WERI-Rb-1 (cell line): ENCODE data around the gene PTK6.

Experiments
- DNase-seq: peaks from one replicate; pipeline ENCODE4 v3.0.0-alpha.2; 2020
- H3K27ac ChIP-seq: fragments of 250-450 bp; sonication (Bioruptor Pico); 2 replicates; pipeline ENCODE4 v1.5.1; 2020; ENCODE audit warnings: mild to moderate bottlenecking, moderate library complexity
- H3K27me3 ChIP-seq: fragments of 250-450 bp; sonication (Bioruptor Pico); 2 replicates; pipeline ENCODE4 v1.5.1; 2021; ENCODE audit warnings: mild to moderate bottlenecking, low read depth, moderate library complexity; ENCODE audit not compliant: insufficient read depth, severe bottlenecking
- H3K36me3 ChIP-seq: fragments of 250-450 bp; sonication (Bioruptor Pico); 2 replicates; pipeline ENCODE4 v1.5.1; 2020; ENCODE audit warnings: mild to moderate bottlenecking, moderate library complexity
- H3K4me3 ChIP-seq: 2 replicates; pipeline ENCODE4 v1.5.1; 2011; ENCODE audit warnings: low read depth, mild to moderate bottlenecking, control low read depth, low read length
- H3K9me3 ChIP-seq: fragments of 250-450 bp; sonication (Bioruptor Pico); 2 replicates; pipeline ENCODE4 v1.5.1; 2021; ENCODE audit warnings: mild to moderate bottlenecking, moderate library complexity; ENCODE audit not compliant: severe bottlenecking
- TF ChIP-seq, protein P1 (sequence below): IDR thresholded peaks from 2 replicates; pipeline ENCODE4 v1.5.1; 2011; ENCODE audit warnings: low read depth, mild to moderate bottlenecking, control low read depth, inconsistent platforms, low read length

PTK6 gene

GRCh38 chr20:63500151-63500901, 36.9 kb downstream of the PTK6 start:
- DNase-seq = no peak
- H3K27me3 ChIP-seq = no peaks in the 10 kb centered on the region
- no peak overlapping the region for H3K27ac ChIP-seq
- H3K4me3 ChIP-seq = no peak overlapping the region
- peaks cover 19% of the 10 kb centered on the region for H3K36me3 ChIP-seq
- peaks cover 3% of the 10 kb centered on the region for H3K9me3 ChIP-seq
- TF ChIP-seq, protein P1, sequence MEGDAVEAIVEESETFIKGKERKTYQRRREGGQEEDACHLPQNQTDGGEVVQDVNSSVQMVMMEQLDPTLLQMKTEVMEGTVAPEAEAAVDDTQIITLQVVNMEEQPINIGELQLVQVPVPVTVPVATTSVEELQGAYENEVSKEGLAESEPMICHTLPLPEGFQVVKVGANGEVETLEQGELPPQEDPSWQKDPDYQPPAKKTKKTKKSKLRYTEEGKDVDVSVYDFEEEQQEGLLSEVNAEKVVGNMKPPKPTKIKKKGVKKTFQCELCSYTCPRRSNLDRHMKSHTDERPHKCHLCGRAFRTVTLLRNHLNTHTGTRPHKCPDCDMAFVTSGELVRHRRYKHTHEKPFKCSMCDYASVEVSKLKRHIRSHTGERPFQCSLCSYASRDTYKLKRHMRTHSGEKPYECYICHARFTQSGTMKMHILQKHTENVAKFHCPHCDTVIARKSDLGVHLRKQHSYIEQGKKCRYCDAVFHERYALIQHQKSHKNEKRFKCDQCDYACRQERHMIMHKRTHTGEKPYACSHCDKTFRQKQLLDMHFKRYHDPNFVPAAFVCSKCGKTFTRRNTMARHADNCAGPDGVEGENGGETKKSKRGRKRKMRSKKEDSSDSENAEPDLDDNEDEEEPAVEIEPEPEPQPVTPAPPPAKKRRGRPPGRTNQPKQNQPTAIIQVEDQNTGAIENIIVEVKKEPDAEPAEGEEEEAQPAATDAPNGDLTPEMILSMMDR = no peak

DNA sequence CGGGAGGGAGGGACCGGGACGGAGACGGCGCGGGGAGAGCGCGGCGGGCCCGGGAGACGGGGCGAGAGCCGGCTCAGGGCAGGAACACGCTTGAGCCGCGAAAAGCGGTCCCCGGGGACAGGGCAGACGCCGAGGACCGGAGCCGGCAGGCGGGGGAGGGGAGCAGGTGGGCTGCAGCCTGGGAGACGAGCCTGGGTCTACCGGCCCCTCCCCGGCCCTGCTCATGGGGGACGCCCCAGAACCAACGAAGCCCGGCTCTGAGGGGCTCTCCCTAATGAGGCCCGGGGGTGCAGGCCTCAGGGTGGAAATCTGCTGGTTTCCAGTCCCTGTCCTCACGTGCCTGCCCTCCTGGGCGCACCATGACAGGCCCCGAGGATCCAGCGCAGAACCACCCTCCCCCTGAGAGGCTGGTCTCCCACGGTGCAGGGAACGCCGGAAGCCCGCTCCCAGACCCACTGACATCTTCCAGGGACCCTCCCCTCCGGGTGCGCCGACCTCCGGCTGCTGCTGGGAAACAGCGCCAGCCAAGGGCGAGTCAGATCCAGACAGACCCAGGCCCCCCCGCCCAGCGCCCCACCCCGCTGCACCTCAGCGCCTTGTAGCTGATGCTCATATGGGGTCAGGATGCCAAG, 37.7 kb downstream of the PTK6 start:
- TF ChIP-seq, protein P1 = no peak
- Histone ChIP-seq H3K27ac (peak overlapping the region; percentile 87), H3K27me3 (no peaks in the 10 kb centered on the region), H3K4me3 (peak overlapping the region; percentile 64), H3K9me3 (no peaks in the 10 kb centered on the region), H3K36me3 (peaks cover 28% of the 10 kb centered on the region)
- DNase-seq = no peak

DNA sequence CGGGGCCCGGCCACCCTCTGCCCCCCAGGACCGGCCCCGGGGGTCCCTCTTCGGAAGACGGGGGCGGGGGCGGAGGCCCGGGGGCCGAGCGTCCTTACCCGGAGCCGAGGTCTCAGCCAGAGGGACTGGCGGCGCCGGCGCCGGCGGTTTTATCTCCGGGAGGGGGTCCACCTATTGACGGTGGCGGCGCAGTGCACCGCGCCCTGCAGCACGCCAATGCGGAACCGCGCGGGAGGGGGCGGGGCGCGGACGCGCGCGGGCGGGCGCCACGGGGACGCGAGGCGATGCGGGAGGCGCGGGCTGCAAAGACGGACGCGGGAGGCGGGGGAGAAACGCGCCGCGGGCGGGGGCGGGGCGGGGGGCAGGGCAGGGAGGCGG, 38.2 kb downstream of the PTK6 start, which contains the start of gene EEF1A2:
EEF1A2 (minus strand) TSS at position 124 of the 378 bp plus-strand sequence. CDS start 1,320 bp downstream, outside the sequence.
- H3K9me3 ChIP-seq = no peaks in the 10 kb centered on the region
- H3K36me3 ChIP-seq = peaks cover 33% of the 10 kb centered on the region
- peak; percentile 77 for DNase-seq
- H3K27ac ChIP-seq = peak within 1 kb of the TSS; percentile 87
- no peaks in the 10 kb centered on the region for H3K27me3 ChIP-seq
- TF ChIP-seq, protein P1 = peak; percentile 40; the same call in 1 of the 2 replicates
- H3K4me3 ChIP-seq = peak within 1 kb of the TSS; percentile 88

GRCh38 chr20:63497946-63498935, 38.9 kb downstream of the PTK6 start:
- no peaks in the 10 kb centered on the region for H3K9me3 ChIP-seq
- peak overlapping the region; percentile 87 for H3K27ac ChIP-seq
- H3K36me3 ChIP-seq = peaks cover 40% of the 10 kb centered on the region
- peak; percentile 73 for DNase-seq
- H3K27me3 ChIP-seq = no peaks in the 10 kb centered on the region
- TF ChIP-seq, protein P1 = 0 out of 2 replicates have a peak, but pooled peaks have one; percentile 2
- H3K4me3 ChIP-seq = peak overlapping the region; percentile 88

- Histone ChIP-seq H3K27ac (peak overlapping the region; percentile 87), H3K36me3 (peaks cover 49% of the 10 kb centered on the region), H3K4me3 (peak overlapping the region; percentile 88), H3K9me3 (no peaks in the 10 kb centered on the region), H3K27me3 (no peaks in the 10 kb centered on the region)
- TF ChIP-seq, protein P1 = no peak
- DNase-seq = no peak
Measured at GRCh38 chr20:63497138-63497945, 39.8 kb downstream of the PTK6 start.
